HepG2 (cell line): ENCODE results near the gene MTA1. TPM values are rescaled to one million over a fixed set of nuclear protein-coding genes. Genes with fewer than 3 reads are reported as not detected.

Experiments
- ATAC-seq: fragments of 200-7000 bp; cut with Tn5 transposase; 3 replicates; pipeline ENCODE4 v1.9.1; 2020; ENCODE audit warnings: mild to moderate bottlenecking, moderate library complexity
- BruUV-seq: library from RNA; stranded (reverse); fragments of 400-500 nt; replicated peaks from 2 replicates; lab custom pipeline; 2021; lab: Mats Ljungman, UMichigan
- CTCF ChIA-PET: fragments of 300-600 bp; formaldehyde crosslinking; extraction: SDS; loops from one replicate; lab custom pipeline; 2021; ENCODE audit warnings: low total read pairs, inconsistent platforms, low intra/inter-chr PET ratio; lab: Yijun Ruan, JAX
- POLR2A ChIA-PET: fragments of 350-600 bp; sonication (Branson Sonifier 250); formaldehyde crosslinking; loops from one replicate; lab custom pipeline; 2020; ENCODE audit warnings: antibody characterized with exemption, inconsistent platforms; lab: Yijun Ruan, JAX
- DNase-seq: peaks from one replicate; pipeline ENCODE4 v3.0.0-alpha.2; 2015; ENCODE audit warnings: low spot score
- FAIRE-seq: peaks from 3 replicates; lab custom pipeline; 2011; peaks lifted over from hg19 to GRCh38; lab: Jason Lieb, UNC
- H2AFZ ChIP-seq: one replicate; pipeline ENCODE4 v1.6.1; 2011; ENCODE audit warnings: low read length, inconsistent platforms
- H3K27ac ChIP-seq: fragments of 300-600 bp; 3 replicates; pipeline ENCODE4 v1.8.0; 2011; ENCODE audit warnings: mixed run types, mild to moderate bottlenecking, mixed read lengths, low read length, inconsistent platforms; ENCODE audit not compliant: insufficient read depth; ENCODE audit errors: extremely low read length
- H3K27me3 ChIP-seq, 2 experiments: fragments of 200-600 bp in 1 of 2; 2 replicates in 1 of 2; 3 replicates in 1 of 2; pipeline versions ENCODE4 v1.6.0 to v1.8.0; 2011; ENCODE audit warnings: low read length in 2 of 2, mild to moderate bottlenecking in 2 of 2, moderate library complexity in 2 of 2, inconsistent platforms in 1 of 2; ENCODE audit not compliant: insufficient read depth in 2 of 2, control insufficient read depth in 1 of 2
- H3K36me3 ChIP-seq, 2 experiments: fragments of 200-600 bp in 1 of 2; replicated peaks in 1 of 2; 2 replicates in 1 of 2; 3 replicates in 1 of 2; pipeline versions ENCODE4 v1.5.1 to v1.8.0; 2011; ENCODE audit warnings: low read length in 2 of 2, inconsistent platforms in 1 of 2; ENCODE audit not compliant: insufficient read depth in 2 of 2, control insufficient read depth in 1 of 2
- H3K4me1 ChIP-seq: 2 replicates; pipeline ENCODE4 v1.5.1; 2012; ENCODE audit warnings: low read length, inconsistent platforms; ENCODE audit not compliant: insufficient read depth
- H3K4me2 ChIP-seq: 2 replicates; pipeline ENCODE4 v1.6.0; 2011; ENCODE audit warnings: low read depth, low read length, inconsistent platforms
- H3K4me3 ChIP-seq, 3 experiments: fragments of 200-600 bp in 1 of 3; sonication (generic), shearing (Covaris generic) in 1 of 3; replicated peaks in 1 of 3; 2 replicates each; pipeline ENCODE4 v1.5.1; 2011 to 2016; ENCODE audit warnings: low read length in 3 of 3, inconsistent platforms in 2 of 3, low read depth in 2 of 3, mild to moderate bottlenecking in 2 of 3, control low read depth in 1 of 3, mixed read lengths in 1 of 3; ENCODE audit not compliant: insufficient read depth in 1 of 3
- H3K79me2 ChIP-seq: one replicate; pipeline ENCODE4 v1.6.1; 2011; ENCODE audit warnings: low read length, inconsistent platforms; ENCODE audit not compliant: insufficient read depth
- H3K9ac ChIP-seq: 2 replicates; pipeline ENCODE4 v1.6.0; 2011; ENCODE audit warnings: mild to moderate bottlenecking, low read depth, low read length, inconsistent platforms; ENCODE audit not compliant: insufficient read depth
- H3K9me3 ChIP-seq: 2 replicates; pipeline ENCODE4 v1.5.1; 2012; ENCODE audit warnings: mild to moderate bottlenecking, low read length
- H4K20me1 ChIP-seq: 2 replicates; pipeline ENCODE4 v1.6.0; 2011; ENCODE audit warnings: inconsistent platforms, mild to moderate bottlenecking, low read length, moderate library complexity; ENCODE audit not compliant: insufficient read depth
- BRCA1 ChIP-seq: sonication (generic); formaldehyde crosslinking; IDR thresholded peaks from 2 replicates; pipeline ENCODE4 v1.4.0; 2020; ENCODE audit warnings: missing genetic modification reagents
- CBX1 ChIP-seq: IDR thresholded peaks from one replicate; pipeline ENCODE4 v1.6.1; 2016; ENCODE audit warnings: antibody characterized with exemption, low read depth
- CREBL2 ChIP-seq: sonication (generic); formaldehyde crosslinking; IDR thresholded peaks from 2 replicates; pipeline ENCODE4 v1.8.1; 2023; ENCODE audit warnings: missing genetic modification reagents, mild to moderate bottlenecking, borderline replicate concordance
- HNRNPK ChIP-seq: fragments of 200-400 bp; formaldehyde crosslinking; IDR thresholded peaks from 2 replicates; pipeline ENCODE4 v1.6.1; 2018; ENCODE audit warnings: low read length, low read depth, moderate library complexity, mild to moderate bottlenecking; ENCODE audit not compliant: poor library complexity, severe bottlenecking
- KLF12 ChIP-seq: sonication (generic); formaldehyde crosslinking; IDR thresholded peaks from 2 replicates; pipeline ENCODE4 v1.4.0; 2020; ENCODE audit warnings: missing genetic modification reagents, borderline replicate concordance
- MLLT10 ChIP-seq: sonication (generic); formaldehyde crosslinking; IDR thresholded peaks from 2 replicates; pipeline ENCODE4 v1.4.0; 2020; ENCODE audit warnings: missing genetic modification reagents
- MTF1 ChIP-seq: sonication (generic); formaldehyde crosslinking; IDR thresholded peaks from 2 replicates; pipeline ENCODE4 v1.5.0; 2020; ENCODE audit warnings: missing genetic modification reagents
- POGZ ChIP-seq: sonication (generic); formaldehyde crosslinking; IDR thresholded peaks from 2 replicates; pipeline ENCODE4 v1.4.0; 2020; ENCODE audit warnings: mild to moderate bottlenecking, missing genetic modification reagents
- POLR2AphosphoS2 ChIP-seq: IDR thresholded peaks from 2 replicates; pipeline ENCODE4 v1.6.1; 2011; ENCODE audit warnings: low read depth, low read length, improper control_type of control experiment
- SIX4 ChIP-seq: sonication (generic); formaldehyde crosslinking; IDR thresholded peaks from 2 replicates; pipeline ENCODE4 v1.4.0; 2020; ENCODE audit warnings: missing genetic modification reagents
- SRSF9 ChIP-seq: fragments of 200-400 bp; formaldehyde crosslinking; IDR thresholded peaks from 2 replicates; pipeline ENCODE4 v1.6.1; 2018; ENCODE audit warnings: borderline replicate concordance, mild to moderate bottlenecking, low read depth, low read length; ENCODE audit not compliant: insufficient read depth, poor library complexity, severe bottlenecking
- THRA ChIP-seq: sonication (generic); formaldehyde crosslinking; IDR thresholded peaks from 2 replicates; pipeline ENCODE4 v1.4.0; 2020; ENCODE audit warnings: missing genetic modification reagents, borderline replicate concordance
- ZFX ChIP-seq: sonication (generic); formaldehyde crosslinking; IDR thresholded peaks from 2 replicates; pipeline ENCODE4 v1.4.0; 2020; ENCODE audit warnings: mild to moderate bottlenecking, low read depth, missing genetic modification reagents, moderate library complexity
- ZFY ChIP-seq: sonication (generic); formaldehyde crosslinking; IDR thresholded peaks from 2 replicates; pipeline ENCODE4 v1.4.0; 2020; ENCODE audit warnings: missing genetic modification reagents
- ZNF331 ChIP-seq: sonication (generic); formaldehyde crosslinking; IDR thresholded peaks from 2 replicates; pipeline ENCODE4 v1.4.0; 2020; ENCODE audit warnings: missing genetic modification reagents
- ZNF431 ChIP-seq: sonication (generic); formaldehyde crosslinking; IDR thresholded peaks from 2 replicates; pipeline ENCODE4 v1.9.0; 2022; ENCODE audit warnings: missing genetic modification reagents, low read depth, mild to moderate bottlenecking, borderline replicate concordance
- ZNF687 ChIP-seq: sonication (generic); formaldehyde crosslinking; IDR thresholded peaks from 2 replicates; pipeline ENCODE4 v1.5.1; 2020; ENCODE audit warnings: mild to moderate bottlenecking, missing genetic modification reagents, moderate library complexity
- WGBS: methylation state at CpG from one replicate; pipeline ENCODE4 v1.1.6; 2017; ENCODE audit warnings: low lambda C conversion rate; 5-methylcytosine and 5-hydroxymethylcytosine counted together
- in situ Hi-C: cut with HindIII; loops from 2 replicates; pipeline ENCODE4 v1.10.0; 2017; ENCODE audit warnings: low pct_unique_long_range_greater_than_20kb; ENCODE audit not compliant: extremely low pct_ligation_motif_present
- intact Hi-C: fragments of 100-400 bp; cut with micrococcal nuclease; formaldehyde crosslinking; loops from one replicate; pipeline ENCODE4 v1.10.0; 2022; ENCODE audit not compliant: unreplicated experiment
- polyA plus RNA-seq, 8 experiments: library from polyadenylated mRNA; depleted of rRNA in 3 of 8; stranded (reverse) in 7 of 8; unstranded in 1 of 8; fragments of >200 nt; fragmentation: Illumina TruSeq in 4 of 8; extraction: Trizol in 4 of 8; gene quantifications; 2 replicates each; pipeline versions ENCODE4 v1.2.1 to v1.2.3, GENCODE V29; 2011 to 2016; ENCODE audit warnings: low read depth in 4 of 8, missing spikeins in 1 of 8, mixed read lengths in 1 of 8; ENCODE audit not compliant: insufficient read depth in 1 of 8
- total RNA-seq, 5 experiments: library from RNA; depleted of rRNA; stranded (reverse); fragments of >200 nt; fragmentation: Illumina TruSeq; extraction: Trizol; gene quantifications; 2 replicates each; pipeline ENCODE4 v1.2.3, GENCODE V29; 2016; ENCODE audit warnings: low read depth in 1 of 5

Gene MTA1
- total and polyA plus RNA-seq, 2 of the 13 experiments (the other 11 are each of a cell fraction or from before 2014, with no cell fraction given): 35.2 to 85.8 TPM

- Histone ChIP-seq H3K27me3 (peaks cover 2 to 32% of the 10 kb centered on the region in 2 experiments; a peak in 4 of 5 replicates), H3K27ac (no peak overlapping the region), H3K9ac (peak overlapping the region; percentile 60), H3K4me1 (peaks cover 78% of the 10 kb centered on the region), H3K4me3 (peak overlapping the region in 1 of 3 experiments; percentile 45; a peak in 2 of 6 replicates), H2AFZ (no peak overlapping the region), H4K20me1 (no peaks in the 10 kb centered on the region), H3K9me3 (no peaks in the 10 kb centered on the region), H3K36me3 (no peaks in the 10 kb centered on the region), H3K4me2 (peak overlapping the region; percentile 98), H3K79me2 (no peaks in the 10 kb centered on the region)
- intact Hi-C loops (no loop called here), in situ Hi-C loops (no loop called here)
- BruUV-seq: no TSS peak
- DNase-seq (no peak), FAIRE-seq (no peak), ATAC-seq (no peak)
- ChIA-PET CTCF (no interaction called here), POLR2A (no interaction called here)
- WGBS: 3% methylated on average over 7 of the region's 20 CpGs
- no peak for TF ChIP-seq BRCA1 (CRISPR knock-in tag)
- no peak for TF ChIP-seq KLF12 (CRISPR knock-in tag)
- TF ChIP-seq POGZ (CRISPR knock-in tag): no peak
- TF ChIP-seq MTF1 (CRISPR knock-in tag): no peak
- TF ChIP-seq ZFY: peak; percentile 65; the same call in 1 of the 2 replicates
- TF ChIP-seq THRA (CRISPR knock-in tag): peak; percentile 48; the same call in 1 of the 2 replicates
- no peak for TF ChIP-seq SRSF9
- 0 out of 2 replicates have a peak, but pooled peaks have one; percentile 15 for TF ChIP-seq POLR2AphosphoS2
- no peak for TF ChIP-seq CREBL2 (CRISPR knock-in tag)
- no peak for TF ChIP-seq ZNF431 (CRISPR knock-in tag)
- TF ChIP-seq ZFX (CRISPR knock-in tag): peak; percentile 65
- TF ChIP-seq CBX1: no peak
- no peak for TF ChIP-seq MLLT10 (CRISPR knock-in tag)
- TF ChIP-seq ZNF687 (CRISPR knock-in tag): peak; percentile 56
- no peak for TF ChIP-seq ZNF331 (CRISPR knock-in tag)
- no peak for TF ChIP-seq SIX4 (CRISPR knock-in tag)
- TF ChIP-seq HNRNPK: no peak
Measured at GRCh38 chr14:105484069-105484996, 64.7 kb downstream of the MTA1 start.
